ENCODE results near the gene CCDC87. TPM values are rescaled to one million over a fixed set of nuclear protein-coding genes. Genes with fewer than 3 reads are reported as not detected.
A peak's percentile ranks its signal among the peaks of the same experiment; 100 is the strongest.

Gene CCDC87
- total and polyA plus RNA-seq, 2 donors (not counting 3 experiments of a cell fraction or from before 2014, with no cell fraction given) = 0.06 to 0.22 TPM

- Histone ChIP-seq H3K4me2 (ENCODE audit: insufficient read depth, low read length) (peak within 1 kb of the TSS; percentile 91), H3K4me1 (ENCODE audit: control insufficient read depth, extremely low read depth, insufficient read depth, low read length) (peaks cover 33% of the 10 kb centered on the region), H4K20me1 (replicated peaks; ENCODE audit: control insufficient read depth, extremely low read depth, insufficient read depth, low read length) (no peaks in the 10 kb centered on the region), H3K9ac (replicated peaks; ENCODE audit: extremely low read depth, insufficient read depth, low read length) (peak within 1 kb of the TSS; percentile 85), H3K79me2 (ENCODE audit: control insufficient read depth, insufficient read depth, low read length) (peaks cover 5% of the 10 kb centered on the region), H3K27ac (ENCODE audit: insufficient read depth, low read depth, low read length) (peak within 1 kb of the TSS; percentile 62), H2AFZ (ENCODE audit: low read depth, low read length) (peak within 1 kb of the TSS; percentile 93), H3K27me3 (ENCODE audit: control insufficient read depth in 2 of 2, insufficient read depth in 2 of 2, low read length in 2 of 2) (no peaks in the 10 kb centered on the region), H3K9me3 (replicated peaks; ENCODE audit: control insufficient read depth, insufficient read depth, low read length) (no peaks in the 10 kb centered on the region), H3K4me3 (replicated peaks in 1 of 3; ENCODE audit: insufficient read depth in 1 of 3, low read depth in 1 of 3, low read length in 3 of 3) (peak within 1 kb of the TSS; percentile 70 to 81 (median 78)), H3K9me1 (replicated peaks; ENCODE audit: control insufficient read depth, extremely low read depth, insufficient read depth, low read length) (no peaks in the 10 kb centered on the region), H3K36me3 (ENCODE audit: control insufficient read depth in 2 of 2, extremely low read depth in 1 of 2, insufficient read depth in 2 of 2, low read length in 2 of 2) (peaks cover 0 to 6% of the 10 kb centered on the region in 2 experiments)
- CTCF ChIA-PET = interaction anchor here (0.7 to 2.2 kb wide), 6 partner anchors 9 to 132 kb away, joined by 3 to 25 read pairs (median 3); partner anchors contain the start of genes CTSF, MRPL11, RBM4 and RBM4B
- TF ChIP-seq MYC (IDR thresholded peaks at IDR 0.05; ENCODE audit: low read depth, low read length) = no peak
- no peak for TF ChIP-seq FOS (IDR thresholded peaks at IDR 0.05; ENCODE audit: borderline replicate concordance, insufficient read depth, low read length)
- TF ChIP-seq POLR2A (IDR thresholded peaks at IDR 0.05; ENCODE audit: low read depth, low read length) = no peak
- TF ChIP-seq CTCF (IDR thresholded peaks at IDR 0.05; ENCODE audit: extremely low read depth in 1 of 2, insufficient read depth in 1 of 2, low read depth in 1 of 2, low read length in 2 of 2) = no peak
- no peak for TF ChIP-seq MAX (IDR thresholded peaks at IDR 0.05; ENCODE audit: insufficient read depth, insufficient read length)
- no peak for TF ChIP-seq JUN (IDR thresholded peaks at IDR 0.05; ENCODE audit: borderline replicate concordance, insufficient read depth, insufficient read length, low read depth)
- no peak for TF ChIP-seq GATA2 (IDR thresholded peaks at IDR 0.05; ENCODE audit: insufficient read depth, insufficient read length, low read depth, low read length)
- no peak for TF ChIP-seq POLR2AphosphoS5 (IDR thresholded peaks at IDR 0.05; ENCODE audit: insufficient read depth, low read depth, low read length)
- no peak for TF ChIP-seq EZH2 (IDR thresholded peaks at IDR 0.05; ENCODE audit: borderline replicate concordance, low read depth, low read length, severe bottlenecking)
- DNase-seq (ENCODE audit: low read depth, low spot score) (no peak), FAIRE-seq (no peak)
- dilution Hi-C loops (cut with MboI; ENCODE audit: extremely low pct_ligation_motif_present, low sequenced_read_pairs) = no loop called here
- POLR2A ChIA-PET = interaction anchor here (0.6 to 1.9 kb wide), 7 partner anchors 13 to 146 kb away, joined by 3 to 9 read pairs (median 4); partner anchors contain the start of genes RBM14, RBM4 and RBM4B
- intact Hi-C loops (cut with micrococcal nuclease) = loop anchor here (1.0 to 2.0 kb wide), 2 partner anchors 66 to 70 kb away; partner anchors contain the start of genes DPP3 and RBM14
- no TSS peak for BruUV-seq (replicated peaks)
Measured at GRCh38 chr11:66546368-66546965, 46.4 kb downstream of the CCDC87 start, which contains the start of gene ACTN3. TSS of gene ACTN3 (plus strand) at chr11:66546903. CDS start at chr11:66546938, 35 bp downstream.
